ENCODE data around the gene TIMP3.
"Not testable (repeated sequence)": the region's sequence is repeated elsewhere in the genome, so short reads cannot be mapped to it uniquely, and the experiment has no call there.

Gene TIMP3

GRCh38 chr22:32855045-32855756 lies 53.7 kb downstream of the TIMP3 start:
- TF ChIP-seq POLR2A (IDR thresholded peaks at IDR 0.05; ENCODE audit: low read depth, low read length): no peak
- DNase-seq (ENCODE audit: insufficient read length, low spot score): no peak
- FAIRE-seq: no peak

GRCh38 chr22:32858121-32858703 lies 56.7 kb downstream of the TIMP3 start:
- FAIRE-seq (no peak), DNase-seq (ENCODE audit: insufficient read length, low spot score) (no peak)
- no peak for TF ChIP-seq POLR2A (IDR thresholded peaks at IDR 0.05; ENCODE audit: low read depth, low read length)

DNA sequence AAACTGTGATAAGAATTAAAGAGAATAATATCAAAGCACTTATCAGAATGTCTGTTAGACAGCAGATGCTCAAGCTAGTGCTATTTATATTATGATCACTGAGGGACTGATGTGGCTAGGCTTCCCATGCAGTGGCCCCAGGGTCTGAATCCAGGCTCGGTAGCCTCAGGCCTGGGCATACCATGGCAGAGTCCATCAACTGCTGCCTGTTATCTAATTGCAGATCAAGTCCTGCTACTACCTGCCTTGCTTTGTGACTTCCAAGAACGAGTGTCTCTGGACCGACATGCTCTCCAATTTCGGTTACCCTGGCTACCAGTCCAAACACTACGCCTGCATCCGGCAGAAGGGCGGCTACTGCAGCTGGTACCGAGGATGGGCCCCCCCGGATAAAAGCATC lies 57.5 kb downstream of the TIMP3 start:
- FAIRE-seq: no peak
- no peak for DNase-seq (ENCODE audit: insufficient read length, low spot score)
- no peak for TF ChIP-seq POLR2A (IDR thresholded peaks at IDR 0.05; ENCODE audit: low read depth, low read length)

DNA sequence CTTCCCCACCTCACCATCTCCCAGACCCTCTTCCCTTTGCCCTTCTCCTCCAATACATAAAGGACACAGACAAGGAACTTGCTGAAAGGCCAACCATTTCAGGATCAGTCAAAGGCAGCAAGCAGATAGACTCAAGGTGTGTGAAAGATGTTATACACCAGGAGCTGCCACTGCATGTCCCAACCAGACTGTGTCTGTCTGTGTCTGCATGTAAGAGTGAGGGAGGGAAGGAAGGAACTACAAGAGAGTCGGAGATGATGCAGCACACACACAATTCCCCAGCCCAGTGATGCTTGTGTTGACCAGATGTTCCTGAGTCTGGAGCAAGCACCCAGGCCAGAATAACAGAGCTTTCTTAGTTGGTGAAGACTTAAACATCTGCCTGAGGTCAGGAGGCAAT lies 58.2 kb downstream of the TIMP3 start:
- FAIRE-seq: no peak
- TF ChIP-seq POLR2A (IDR thresholded peaks at IDR 0.05; ENCODE audit: low read depth, low read length): no peak
- no peak for DNase-seq (ENCODE audit: insufficient read length, low spot score)

- no peak for TF ChIP-seq POLR2A (IDR thresholded peaks at IDR 0.05; ENCODE audit: low read depth, low read length)
- FAIRE-seq: no peak
- no peak for DNase-seq (ENCODE audit: insufficient read length, low spot score)
These were observed 59.8 kb downstream of the TIMP3 start for GRCh38 chr22:32861330-32861729.

DNA sequence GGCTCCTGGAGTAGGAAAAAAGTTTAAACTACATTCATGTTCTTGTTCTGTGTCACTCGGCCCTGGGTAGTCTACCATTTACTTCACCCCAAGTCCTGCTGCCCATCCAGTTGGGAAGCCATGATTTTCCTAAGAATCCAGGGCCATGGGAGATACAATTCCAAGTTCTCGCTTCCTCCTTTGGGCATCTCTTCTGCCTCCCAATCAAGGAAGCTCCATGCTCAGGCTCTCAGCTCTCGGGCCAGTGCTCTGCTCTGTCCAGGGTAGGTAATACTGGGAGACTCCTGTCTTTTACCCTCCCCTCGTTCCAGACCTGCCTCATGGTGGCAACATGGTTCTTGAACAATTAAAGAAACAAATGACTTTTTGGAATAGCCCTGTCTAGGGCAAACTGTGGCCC lies 60.6 kb downstream of the TIMP3 start:
- DNase-seq (ENCODE audit: insufficient read length, low spot score) (no peak), FAIRE-seq (no peak)
- TF ChIP-seq POLR2A (IDR thresholded peaks at IDR 0.05; ENCODE audit: low read depth, low read length): no peak

GRCh38 chr22:32862936-32863661 lies 61.6 kb downstream of the TIMP3 start:
- no peak for TF ChIP-seq POLR2A (IDR thresholded peaks at IDR 0.05; ENCODE audit: low read depth, low read length)
- no peak for DNase-seq (ENCODE audit: insufficient read length, low spot score)
- no peak for FAIRE-seq

DNA sequence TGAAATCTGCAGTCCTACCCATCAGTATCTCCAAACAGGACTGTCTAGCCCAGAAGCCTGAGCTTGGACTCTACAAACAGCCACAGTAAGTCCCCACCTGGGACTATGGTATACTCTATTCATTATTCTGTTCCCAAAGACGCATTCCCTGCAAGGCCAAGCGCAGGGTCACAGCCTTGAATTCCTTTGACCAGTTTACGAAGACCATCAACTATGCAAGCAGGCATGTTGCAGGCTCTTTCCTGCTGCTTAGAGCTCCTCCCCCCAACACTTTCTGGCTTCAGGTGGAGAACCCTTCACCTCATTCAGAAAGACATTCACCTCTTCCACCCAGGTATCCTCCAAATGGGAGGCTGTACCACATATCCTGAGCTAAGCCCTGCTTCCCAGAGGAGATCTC lies 62.5 kb downstream of the TIMP3 start:
- FAIRE-seq: no peak
- TF ChIP-seq POLR2A (IDR thresholded peaks at IDR 0.05; ENCODE audit: low read depth, low read length): no peak
- no peak for DNase-seq (ENCODE audit: insufficient read length, low spot score)

- TF ChIP-seq POLR2A (IDR thresholded peaks at IDR 0.05; ENCODE audit: low read depth, low read length): no peak
- FAIRE-seq (no peak), DNase-seq (ENCODE audit: insufficient read length, low spot score) (no peak)
These were observed 63.1 kb downstream of the TIMP3 start for GRCh38 chr22:32864596-32864995.

DNA sequence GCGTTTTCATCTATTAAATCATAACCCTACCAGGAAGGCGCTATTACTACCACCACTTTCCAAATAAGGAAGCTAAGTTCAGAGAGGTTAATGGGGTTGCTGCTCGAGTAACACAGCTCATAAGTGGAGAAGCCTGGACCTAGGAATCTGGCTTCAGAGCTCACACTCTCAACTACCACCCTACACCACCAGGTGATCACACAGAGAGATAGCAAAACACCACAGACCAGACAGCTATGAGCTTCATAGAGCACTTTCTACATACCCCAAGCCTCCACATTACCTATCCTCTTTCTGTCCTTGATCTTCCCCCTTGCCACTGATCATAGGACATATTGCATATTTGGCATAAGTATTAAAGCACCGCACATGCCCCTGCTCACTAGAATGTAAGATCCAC lies 65.4 kb downstream of the TIMP3 start:
- no peak for TF ChIP-seq POLR2A (IDR thresholded peaks at IDR 0.05; ENCODE audit: low read depth, low read length)
- FAIRE-seq (no peak), DNase-seq (ENCODE audit: insufficient read length, low spot score) (no peak)

- FAIRE-seq: no peak
- DNase-seq (ENCODE audit: insufficient read length, low spot score): no peak
- TF ChIP-seq POLR2A (IDR thresholded peaks at IDR 0.05; ENCODE audit: low read depth, low read length): no peak
These were observed 67.4 kb downstream of the TIMP3 start for GRCh38 chr22:32868946-32869345.

GRCh38 chr22:32870474-32870873 lies 69.0 kb downstream of the TIMP3 start:
- no peak for DNase-seq (ENCODE audit: insufficient read length, low spot score)
- no peak for TF ChIP-seq POLR2A (IDR thresholded peaks at IDR 0.05; ENCODE audit: low read depth, low read length)
- FAIRE-seq: no peak

DNA sequence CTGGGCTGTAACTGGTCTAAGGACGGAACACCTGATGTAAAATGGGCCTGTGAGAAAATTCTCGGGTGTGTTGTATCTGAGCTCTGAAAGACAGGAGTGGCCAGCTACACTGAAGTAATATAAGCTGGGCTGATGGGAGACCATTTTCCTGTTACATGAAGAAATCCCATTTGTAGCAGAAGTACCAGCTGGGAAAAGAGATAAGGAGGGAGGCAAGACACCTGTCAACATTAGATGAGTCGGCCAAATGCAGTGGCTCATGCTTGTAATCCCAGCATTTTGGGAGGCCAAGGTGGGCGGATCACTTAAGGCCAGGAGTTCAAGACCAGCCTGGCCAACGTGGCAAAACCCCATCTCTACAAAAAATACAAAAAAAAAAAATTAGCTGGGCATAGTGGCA lies 72.1 kb downstream of the TIMP3 start:
- FAIRE-seq: not testable (repeated sequence)

GRCh38 chr22:32874385-32874784 lies 72.9 kb downstream of the TIMP3 start:
- no peak for TF ChIP-seq POLR2A (IDR thresholded peaks at IDR 0.05; ENCODE audit: low read depth, low read length)
- no peak for FAIRE-seq

More for the DNA sequence above, 72.1 kb downstream of the TIMP3 start:
- not testable (repeated sequence) for DNase-seq (ENCODE audit: insufficient read length, low spot score)

GRCh38 chr22:32874976-32875375 lies 73.5 kb downstream of the TIMP3 start:
- FAIRE-seq: no peak
- no peak for TF ChIP-seq POLR2A (IDR thresholded peaks at IDR 0.05; ENCODE audit: low read depth, low read length)
- no peak for DNase-seq (ENCODE audit: insufficient read length, low spot score)

More at GRCh38 chr22:32874385-32874784, 72.9 kb downstream of the TIMP3 start:
- DNase-seq (ENCODE audit: insufficient read length, low spot score): no peak

Data from H54 (cell line).